Neutrophil (primary cell): ENCODE measurements around the gene MME.
A peak's percentile ranks its signal among the peaks of the same experiment; 100 is the strongest.

Experiments used
- H3K27ac ChIP-seq: fragments of 200-600 bp; sonication (generic); 2 replicates; pipeline ENCODE4 v1.5.1; 2016; ENCODE audit warnings: mild to moderate bottlenecking, moderate library complexity
- H3K27me3 ChIP-seq: fragments of 200-600 bp; sonication (generic); 2 replicates; pipeline ENCODE4 v1.6.0; 2016; ENCODE audit warnings: mild to moderate bottlenecking
- H3K36me3 ChIP-seq: fragments of 200-600 bp; sonication (generic); 2 replicates; pipeline ENCODE4 v1.5.1; 2017
- H3K4me1 ChIP-seq, 2 experiments: fragments of 200-600 bp in 1 of 2; sonication (generic) in 1 of 2; 1 replicate in 1 of 2; 2 replicates in 1 of 2; pipeline versions ENCODE4 v1.5.1 to v1.6.1; 2013 to 2016; ENCODE audit warnings: low read depth in 1 of 2, low read length in 1 of 2, mild to moderate bottlenecking in 1 of 2, moderate library complexity in 1 of 2; ENCODE audit not compliant: control insufficient read depth in 1 of 2, insufficient read depth in 1 of 2
- H3K4me3 ChIP-seq, 2 experiments: fragments of 200-600 bp in 1 of 2; sonication (generic) in 1 of 2; 1 replicate in 1 of 2; 2 replicates in 1 of 2; pipeline ENCODE4 v1.5.1; 2013 to 2016; ENCODE audit warnings: low read depth in 1 of 2, low read length in 1 of 2, mild to moderate bottlenecking in 1 of 2, moderate library complexity in 1 of 2
- H3K9me3 ChIP-seq: fragments of 200-600 bp; sonication (generic); 2 replicates; pipeline ENCODE4 v1.5.1; 2016
- TF ChIP-seq, protein P1 (sequence below): fragments of 200-600 bp; sonication (generic); IDR thresholded peaks from 2 replicates; pipeline ENCODE4 v1.5.1; 2016; ENCODE audit warnings: antibody characterized with exemption

Gene MME

DNA sequence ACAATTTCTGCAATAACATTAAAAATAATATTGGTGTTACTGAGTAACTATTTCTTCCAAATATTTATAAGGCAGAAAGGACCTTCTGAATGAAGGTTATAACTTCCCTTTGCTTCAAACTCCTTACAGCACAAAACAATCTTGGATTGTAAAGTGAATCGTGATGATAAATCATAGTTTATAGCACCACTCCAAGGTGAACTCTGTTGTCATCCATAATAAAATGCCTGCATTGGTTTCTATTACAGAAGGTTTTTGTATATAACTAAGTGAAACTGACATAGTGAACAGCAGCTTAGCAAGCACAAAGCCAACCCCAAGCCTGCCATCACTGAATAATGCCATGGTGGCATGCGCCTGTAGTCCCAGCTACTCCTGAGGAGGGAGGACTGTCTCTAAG is 86.3 kb downstream of the MME start:
- H3K36me3 ChIP-seq: peaks cover 94% of the 10 kb centered on the region
- no peaks in the 10 kb centered on the region for H3K27me3 ChIP-seq
- no peak overlapping the region for H3K27ac ChIP-seq
- H3K9me3 ChIP-seq: no peaks in the 10 kb centered on the region
- TF ChIP-seq, protein P1, sequence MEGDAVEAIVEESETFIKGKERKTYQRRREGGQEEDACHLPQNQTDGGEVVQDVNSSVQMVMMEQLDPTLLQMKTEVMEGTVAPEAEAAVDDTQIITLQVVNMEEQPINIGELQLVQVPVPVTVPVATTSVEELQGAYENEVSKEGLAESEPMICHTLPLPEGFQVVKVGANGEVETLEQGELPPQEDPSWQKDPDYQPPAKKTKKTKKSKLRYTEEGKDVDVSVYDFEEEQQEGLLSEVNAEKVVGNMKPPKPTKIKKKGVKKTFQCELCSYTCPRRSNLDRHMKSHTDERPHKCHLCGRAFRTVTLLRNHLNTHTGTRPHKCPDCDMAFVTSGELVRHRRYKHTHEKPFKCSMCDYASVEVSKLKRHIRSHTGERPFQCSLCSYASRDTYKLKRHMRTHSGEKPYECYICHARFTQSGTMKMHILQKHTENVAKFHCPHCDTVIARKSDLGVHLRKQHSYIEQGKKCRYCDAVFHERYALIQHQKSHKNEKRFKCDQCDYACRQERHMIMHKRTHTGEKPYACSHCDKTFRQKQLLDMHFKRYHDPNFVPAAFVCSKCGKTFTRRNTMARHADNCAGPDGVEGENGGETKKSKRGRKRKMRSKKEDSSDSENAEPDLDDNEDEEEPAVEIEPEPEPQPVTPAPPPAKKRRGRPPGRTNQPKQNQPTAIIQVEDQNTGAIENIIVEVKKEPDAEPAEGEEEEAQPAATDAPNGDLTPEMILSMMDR: no peak
- H3K4me3 ChIP-seq: no peak overlapping the region
- no peaks in the 10 kb centered on the region for H3K4me1 ChIP-seq

DNA sequence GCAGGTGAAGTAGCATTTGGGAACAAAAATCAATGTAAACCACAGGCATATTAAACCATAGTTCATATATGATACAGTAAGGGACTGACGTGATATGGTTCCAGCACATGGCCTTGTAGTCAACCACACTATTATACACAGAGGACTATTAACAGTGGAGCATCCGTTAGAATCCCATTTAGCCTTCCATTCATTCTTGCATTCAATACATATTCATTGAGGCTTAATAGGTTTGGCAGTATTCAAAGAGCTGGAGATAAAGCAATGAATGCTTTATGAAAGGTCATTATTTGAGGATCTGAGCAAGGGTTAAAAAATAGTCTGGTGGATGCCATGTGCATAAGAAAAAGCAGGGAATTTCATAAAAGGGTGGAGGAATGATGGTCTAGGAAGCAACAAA is 89.1 kb downstream of the MME start:
- Histone ChIP-seq H3K4me1 (no peaks in the 10 kb centered on the region), H3K27ac (no peak overlapping the region), H3K9me3 (peaks cover 3% of the 10 kb centered on the region), H3K4me3 (no peak overlapping the region), H3K36me3 (peaks cover 95% of the 10 kb centered on the region), H3K27me3 (no peaks in the 10 kb centered on the region)
- TF ChIP-seq, protein P1: no peak

DNA sequence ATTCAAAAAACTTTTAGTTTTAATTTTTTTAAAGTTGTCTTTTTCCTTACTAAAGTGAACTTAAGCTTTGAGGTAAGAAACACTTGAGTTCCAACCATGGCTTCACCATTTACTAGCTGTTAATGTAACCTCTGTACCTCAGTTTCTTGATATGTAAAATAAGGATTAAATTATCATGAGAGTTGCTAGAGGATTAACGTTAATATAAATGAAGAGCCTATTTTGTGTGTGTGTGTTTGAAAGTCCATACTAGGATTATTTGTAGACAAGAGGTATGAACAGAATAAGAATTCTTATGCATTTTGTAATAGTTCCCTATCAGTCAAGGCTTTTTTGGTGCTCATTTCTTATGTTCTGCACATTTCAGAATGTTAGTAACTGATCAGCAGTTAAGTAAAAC is 93.7 kb downstream of the MME start:
- Histone ChIP-seq H3K36me3 (peaks cover 94% of the 10 kb centered on the region), H3K27me3 (no peaks in the 10 kb centered on the region), H3K9me3 (peaks cover 3% of the 10 kb centered on the region), H3K27ac (no peak overlapping the region), H3K4me3 (no peak overlapping the region), H3K4me1 (peaks cover 3 to 4% of the 10 kb centered on the region in 2 experiments)
- TF ChIP-seq, protein P1: no peak

DNA sequence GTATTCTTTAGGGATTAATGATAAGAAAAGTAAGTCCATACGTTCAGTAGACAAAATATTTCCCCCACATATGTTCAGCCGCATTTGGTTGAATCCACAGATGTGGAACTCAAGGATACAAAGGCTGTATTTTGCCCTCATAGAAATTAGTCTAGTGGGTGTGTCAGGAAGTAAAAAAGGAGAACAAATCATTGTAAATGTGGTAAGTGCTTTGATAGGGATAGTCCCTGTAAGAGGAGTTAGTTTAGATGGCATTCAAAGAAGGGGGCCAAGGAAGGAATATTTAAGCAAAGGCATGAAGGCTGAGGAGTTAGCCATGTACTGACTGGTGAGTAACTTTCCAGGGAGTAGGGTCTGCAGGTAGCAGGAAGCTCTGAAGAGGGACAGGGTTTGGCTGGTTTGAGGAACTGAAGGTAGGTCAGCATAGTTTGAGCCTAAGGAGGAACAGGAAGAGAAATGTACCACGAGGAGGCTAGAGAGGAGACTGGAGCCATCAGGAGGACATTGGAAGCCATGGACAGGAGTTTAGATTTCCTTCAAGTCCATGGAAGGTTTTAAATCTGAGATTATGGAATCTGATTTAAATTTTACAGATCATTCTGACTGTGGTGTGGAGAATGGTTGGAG is 98.8 kb downstream of the MME start:
- TF ChIP-seq, protein P1: no peak
- Histone ChIP-seq H3K27ac (peak overlapping the region; percentile 65), H3K4me3 (no peak overlapping the region), H3K4me1 (peaks cover 10 to 13% of the 10 kb centered on the region in 2 experiments), H3K27me3 (no peaks in the 10 kb centered on the region), H3K9me3 (no peaks in the 10 kb centered on the region), H3K36me3 (peaks cover 88% of the 10 kb centered on the region)

DNA sequence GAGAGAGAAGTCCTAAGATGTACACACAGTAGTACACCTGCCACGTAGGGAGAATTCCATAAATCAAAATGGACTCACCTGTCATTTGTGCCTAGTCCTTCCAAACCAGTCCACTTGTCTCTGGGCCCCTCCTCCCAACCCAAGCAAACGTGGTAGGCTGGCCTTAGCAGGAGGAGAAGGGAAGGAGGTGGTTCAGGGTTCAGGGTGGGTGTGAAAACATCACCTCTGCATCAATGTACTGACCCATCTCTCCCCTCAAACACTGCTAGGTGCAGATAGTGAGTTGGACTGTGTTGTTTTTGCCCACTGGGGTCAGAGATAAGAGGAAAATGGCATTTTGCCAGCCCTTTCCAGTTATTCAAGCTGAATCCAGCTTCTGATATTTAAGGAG is 99.3 kb downstream of the MME start:
- Histone ChIP-seq H3K9me3 (no peaks in the 10 kb centered on the region), H3K4me1 (peaks cover 10 to 13% of the 10 kb centered on the region in 2 experiments), H3K36me3 (peaks cover 88% of the 10 kb centered on the region), H3K27me3 (no peaks in the 10 kb centered on the region), H3K4me3 (no peak overlapping the region), H3K27ac (peak overlapping the region; percentile 65)
- TF ChIP-seq, protein P1: no peak
